ENCODE measurements around the gene PITPNB.

PITPNB gene

GRCh38 chr22:27880778-27881394, 38.2 kb downstream of the PITPNB start:
- Histone ChIP-seq H3K36me3 (ENCODE audit: control insufficient read depth, insufficient read depth, low read length) (no peaks in the 10 kb centered on the region), H3K4me1 (ENCODE audit: control insufficient read depth, insufficient read depth, low read length) (peaks cover 39% of the 10 kb centered on the region), H3K27ac (ENCODE audit: insufficient read depth, low read depth, low read length, poor library complexity, severe bottlenecking) (no peak overlapping the region), H3K9me3 (ENCODE audit: control insufficient read depth, low read length) (no peaks in the 10 kb centered on the region), H3K4me3 (ENCODE audit: insufficient read depth, low read depth, low read length) (no peak overlapping the region), H3K27me3 (ENCODE audit: control insufficient read depth, insufficient read depth, low read length, poor library complexity, severe bottlenecking) (no peaks in the 10 kb centered on the region)
- 45 to 54% methylated on average over 5 to 6 of the region's 6 CpGs for WGBS, 2 experiments

GRCh38 chr22:27879923-27880322, 39.1 kb downstream of the PITPNB start:
- Histone ChIP-seq H3K36me3 (ENCODE audit: control insufficient read depth, insufficient read depth, low read length) (no peaks in the 10 kb centered on the region), H3K4me1 (ENCODE audit: control insufficient read depth, insufficient read depth, low read length) (peaks cover 39% of the 10 kb centered on the region), H3K4me3 (ENCODE audit: insufficient read depth, low read depth, low read length) (no peak overlapping the region), H3K27me3 (ENCODE audit: control insufficient read depth, insufficient read depth, low read length, poor library complexity, severe bottlenecking) (no peaks in the 10 kb centered on the region), H3K27ac (ENCODE audit: insufficient read depth, low read depth, low read length, poor library complexity, severe bottlenecking) (no peak overlapping the region), H3K9me3 (ENCODE audit: control insufficient read depth, low read length) (no peaks in the 10 kb centered on the region)
- WGBS, 2 experiments = 85 to 88% methylated on average over 1 of the region's 1 CpG

DNA sequence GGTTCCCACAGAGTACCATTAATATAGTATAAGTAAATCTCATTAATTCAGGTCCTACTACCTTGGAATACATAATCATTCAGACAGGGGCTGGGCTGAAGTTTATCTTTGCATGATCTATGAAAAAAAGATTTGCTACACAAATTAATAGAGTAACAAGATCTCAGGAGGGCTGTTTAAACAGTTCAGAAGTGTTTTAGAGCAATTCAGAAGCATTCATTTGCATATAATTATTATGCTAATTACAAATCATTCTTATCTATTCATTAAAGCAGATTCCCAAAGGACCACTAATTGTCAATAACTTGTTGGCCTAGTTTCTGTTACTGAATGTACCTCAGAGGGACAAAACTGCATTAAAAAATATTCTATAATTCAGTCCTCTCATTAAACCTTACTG, 40.5 kb downstream of the PITPNB start:
- Histone ChIP-seq H3K27ac (ENCODE audit: insufficient read depth, low read depth, low read length, poor library complexity, severe bottlenecking) (no peak overlapping the region), H3K9me3 (ENCODE audit: control insufficient read depth, low read length) (no peaks in the 10 kb centered on the region), H3K4me3 (ENCODE audit: insufficient read depth, low read depth, low read length) (no peak overlapping the region), H3K36me3 (ENCODE audit: control insufficient read depth, insufficient read depth, low read length) (peaks cover 2% of the 10 kb centered on the region), H3K4me1 (ENCODE audit: control insufficient read depth, insufficient read depth, low read length) (peaks cover 31% of the 10 kb centered on the region), H3K27me3 (ENCODE audit: control insufficient read depth, insufficient read depth, low read length, poor library complexity, severe bottlenecking) (no peaks in the 10 kb centered on the region)

- Histone ChIP-seq H3K4me1 (ENCODE audit: control insufficient read depth, insufficient read depth, low read length) (peaks cover 25% of the 10 kb centered on the region), H3K9me3 (ENCODE audit: control insufficient read depth, low read length) (no peaks in the 10 kb centered on the region), H3K36me3 (ENCODE audit: control insufficient read depth, insufficient read depth, low read length) (peaks cover 7% of the 10 kb centered on the region), H3K4me3 (ENCODE audit: insufficient read depth, low read depth, low read length) (no peak overlapping the region), H3K27me3 (ENCODE audit: control insufficient read depth, insufficient read depth, low read length, poor library complexity, severe bottlenecking) (no peaks in the 10 kb centered on the region), H3K27ac (ENCODE audit: insufficient read depth, low read depth, low read length, poor library complexity, severe bottlenecking) (no peak overlapping the region)
- 98 to 100% methylated on average over 2 of the region's 2 CpGs for WGBS, 2 experiments
Measured at GRCh38 chr22:27877501-27877900, 41.6 kb downstream of the PITPNB start.

GRCh38 chr22:27876684-27877083, 42.4 kb downstream of the PITPNB start:
- 90 to 100% methylated on average over 1 of the region's 1 CpG for WGBS, 2 experiments
- Histone ChIP-seq H3K36me3 (ENCODE audit: control insufficient read depth, insufficient read depth, low read length) (peaks cover 11% of the 10 kb centered on the region), H3K4me3 (ENCODE audit: insufficient read depth, low read depth, low read length) (no peak overlapping the region), H3K27ac (ENCODE audit: insufficient read depth, low read depth, low read length, poor library complexity, severe bottlenecking) (no peak overlapping the region), H3K27me3 (ENCODE audit: control insufficient read depth, insufficient read depth, low read length, poor library complexity, severe bottlenecking) (no peaks in the 10 kb centered on the region), H3K4me1 (ENCODE audit: control insufficient read depth, insufficient read depth, low read length) (peaks cover 25% of the 10 kb centered on the region), H3K9me3 (ENCODE audit: control insufficient read depth, low read length) (no peaks in the 10 kb centered on the region)

GRCh38 chr22:27875951-27876350, 43.1 kb downstream of the PITPNB start:
- no peak overlapping the region for H3K27ac ChIP-seq (ENCODE audit: insufficient read depth, low read depth, low read length, poor library complexity, severe bottlenecking)
- no peak overlapping the region for H3K4me3 ChIP-seq (ENCODE audit: insufficient read depth, low read depth, low read length)
- peaks cover 18% of the 10 kb centered on the region for H3K36me3 ChIP-seq (ENCODE audit: control insufficient read depth, insufficient read depth, low read length)
- no peaks in the 10 kb centered on the region for H3K27me3 ChIP-seq (ENCODE audit: control insufficient read depth, insufficient read depth, low read length, poor library complexity, severe bottlenecking)
- no peaks in the 10 kb centered on the region for H3K9me3 ChIP-seq (ENCODE audit: control insufficient read depth, low read length)
- 87 to 96% methylated on average over 1 to 2 of the region's 2 CpGs for WGBS, 2 experiments
- peaks cover 23% of the 10 kb centered on the region for H3K4me1 ChIP-seq (ENCODE audit: control insufficient read depth, insufficient read depth, low read length)

- Histone ChIP-seq H3K9me3 (ENCODE audit: control insufficient read depth, low read length) (no peaks in the 10 kb centered on the region), H3K4me1 (ENCODE audit: control insufficient read depth, insufficient read depth, low read length) (peaks cover 22% of the 10 kb centered on the region), H3K27me3 (ENCODE audit: control insufficient read depth, insufficient read depth, low read length, poor library complexity, severe bottlenecking) (no peaks in the 10 kb centered on the region), H3K36me3 (ENCODE audit: control insufficient read depth, insufficient read depth, low read length) (peaks cover 18% of the 10 kb centered on the region), H3K4me3 (ENCODE audit: insufficient read depth, low read depth, low read length) (no peak overlapping the region), H3K27ac (ENCODE audit: insufficient read depth, low read depth, low read length, poor library complexity, severe bottlenecking) (no peak overlapping the region)
- 82 to 97% methylated on average over 3 of the region's 3 CpGs for WGBS, 2 experiments
Measured at GRCh38 chr22:27874764-27875163, 44.3 kb downstream of the PITPNB start.

DNA sequence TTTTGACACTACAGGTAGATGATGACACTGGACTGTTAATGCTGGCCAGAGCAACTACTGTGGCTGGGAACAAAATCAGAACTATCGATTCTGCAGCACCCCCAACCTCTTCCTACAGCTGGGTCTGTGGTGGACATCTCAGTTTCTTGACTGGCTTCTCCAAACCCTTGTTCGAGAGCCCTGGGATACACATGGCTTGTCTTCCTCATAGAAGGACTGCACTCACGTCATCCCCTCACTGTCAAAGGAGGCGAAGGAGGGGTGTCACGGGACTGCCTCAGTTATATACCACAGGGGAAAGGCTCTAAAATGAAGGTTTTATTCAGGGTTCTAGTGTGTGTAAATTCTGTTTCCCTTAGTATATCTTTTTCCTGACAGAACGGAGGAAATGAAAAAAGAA, 44.9 kb downstream of the PITPNB start:
- peaks cover 22% of the 10 kb centered on the region for H3K4me1 ChIP-seq (ENCODE audit: control insufficient read depth, insufficient read depth, low read length)
- H3K9me3 ChIP-seq (ENCODE audit: control insufficient read depth, low read length) = no peaks in the 10 kb centered on the region
- H3K36me3 ChIP-seq (ENCODE audit: control insufficient read depth, insufficient read depth, low read length) = peaks cover 18% of the 10 kb centered on the region
- H3K27ac ChIP-seq (ENCODE audit: insufficient read depth, low read depth, low read length, poor library complexity, severe bottlenecking) = peak overlapping the region; percentile 20
- 94 to 97% methylated on average over 6 of the region's 6 CpGs for WGBS, 2 experiments
- H3K27me3 ChIP-seq (ENCODE audit: control insufficient read depth, insufficient read depth, low read length, poor library complexity, severe bottlenecking) = no peaks in the 10 kb centered on the region
- no peak overlapping the region for H3K4me3 ChIP-seq (ENCODE audit: insufficient read depth, low read depth, low read length)

DNA sequence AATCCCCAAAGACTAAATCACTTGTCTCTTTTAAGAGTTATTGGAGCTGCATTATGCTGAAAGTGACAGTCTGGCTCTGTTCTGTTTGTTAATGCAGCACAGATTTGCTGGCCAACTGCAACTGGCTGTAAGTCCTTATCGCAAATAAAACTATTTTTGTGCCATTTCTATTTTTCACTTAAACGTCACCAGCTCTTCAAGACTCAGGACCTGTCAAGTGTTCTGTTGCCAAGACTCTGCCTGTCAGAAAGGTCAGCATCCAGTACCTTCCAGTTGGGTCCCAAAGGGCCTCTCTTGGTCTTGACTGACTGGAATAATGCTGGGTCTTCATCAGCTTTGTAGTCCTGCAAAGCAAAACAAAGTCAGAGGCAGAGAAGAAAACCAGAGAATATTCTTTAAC, 45.6 kb downstream of the PITPNB start:
- Histone ChIP-seq H3K27ac (ENCODE audit: insufficient read depth, low read depth, low read length, poor library complexity, severe bottlenecking) (no peak overlapping the region), H3K4me1 (ENCODE audit: control insufficient read depth, insufficient read depth, low read length) (peaks cover 15% of the 10 kb centered on the region), H3K9me3 (ENCODE audit: control insufficient read depth, low read length) (no peaks in the 10 kb centered on the region), H3K4me3 (ENCODE audit: insufficient read depth, low read depth, low read length) (no peak overlapping the region), H3K36me3 (ENCODE audit: control insufficient read depth, insufficient read depth, low read length) (peaks cover 18% of the 10 kb centered on the region), H3K27me3 (ENCODE audit: control insufficient read depth, insufficient read depth, low read length, poor library complexity, severe bottlenecking) (no peaks in the 10 kb centered on the region)
- 94 to 96% methylated on average over 2 of the region's 2 CpGs for WGBS, 2 experiments

DNA sequence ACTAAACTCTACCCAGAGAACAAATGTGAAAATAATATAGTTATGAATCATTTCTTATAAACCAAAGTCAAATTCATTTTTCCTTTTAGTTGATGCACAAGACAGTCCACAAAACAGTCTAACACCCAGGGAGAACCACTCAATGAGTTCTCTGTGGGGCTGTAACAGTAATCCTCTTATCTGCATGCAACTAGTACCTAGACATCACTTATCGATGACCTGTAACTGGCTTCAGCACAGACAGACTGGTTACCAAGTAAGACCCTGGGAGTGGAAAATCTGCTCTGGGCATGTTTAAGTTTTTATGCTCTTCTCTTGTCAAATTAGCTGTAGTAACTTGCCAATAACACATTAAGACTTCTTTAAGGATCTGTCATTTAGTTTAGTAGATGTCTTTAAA, 46.6 kb downstream of the PITPNB start:
- H3K36me3 ChIP-seq (ENCODE audit: control insufficient read depth, insufficient read depth, low read length) = peaks cover 18% of the 10 kb centered on the region

More for the DNA sequence above, 46.6 kb downstream of the PITPNB start:
- Histone ChIP-seq H3K4me1 (ENCODE audit: control insufficient read depth, insufficient read depth, low read length) (peaks cover 16% of the 10 kb centered on the region), H3K27ac (ENCODE audit: insufficient read depth, low read depth, low read length, poor library complexity, severe bottlenecking) (no peak overlapping the region), H3K9me3 (ENCODE audit: control insufficient read depth, low read length) (no peaks in the 10 kb centered on the region), H3K4me3 (ENCODE audit: insufficient read depth, low read depth, low read length) (no peak overlapping the region), H3K27me3 (ENCODE audit: control insufficient read depth, insufficient read depth, low read length, poor library complexity, severe bottlenecking) (no peaks in the 10 kb centered on the region)
- WGBS, 2 experiments = 94 to 100% methylated on average over 1 of the region's 1 CpG

Measured in ectodermal cell (in vitro differentiated cells).